Renal cortical epithelial cell (primary cell): ENCODE results near the gene ADGRE2. TPM values are rescaled to one million over a fixed set of nuclear protein-coding genes. Genes with fewer than 3 reads are reported as not detected.
"Not testable (repeated sequence)": the region's sequence is repeated elsewhere in the genome, so short reads cannot be mapped to it uniquely, and the experiment has no call there.

Experiments
- DNase-seq: peaks from one replicate; pipeline ENCODE4 v3.0.0-alpha.2; 2011; ENCODE audit warnings: low read depth
- total RNA-seq: library from RNA; depleted of rRNA; stranded (reverse); fragments of >200 nt; gene quantifications from 2 replicates; pipeline ENCODE4 v1.2.3, GENCODE V29; 2014

Gene ADGRE2
- total RNA-seq, 1 donor from 2014 or later: 0.15 TPM

- DNase-seq: no peak
Measured at GRCh38 chr19:14779151-14779550, 791 bp upstream of the ADGRE2 start.

- not testable (repeated sequence) for DNase-seq
Measured at GRCh38 chr19:14777645-14778044, 715 bp downstream of the ADGRE2 start.

GRCh38 chr19:14775869-14776586 lies 2.3 kb downstream of the ADGRE2 start:
- DNase-seq: no peak

- not testable (repeated sequence) for DNase-seq
Measured at GRCh38 chr19:14775326-14775725, 3.0 kb downstream of the ADGRE2 start.

- DNase-seq: no peak
Measured at GRCh38 chr19:14774373-14774772, 4.0 kb downstream of the ADGRE2 start.

GRCh38 chr19:14773722-14774121 lies 4.6 kb downstream of the ADGRE2 start:
- DNase-seq: not testable (repeated sequence)

- DNase-seq: no peak
Measured at GRCh38 chr19:14772995-14773394, 5.4 kb downstream of the ADGRE2 start.

GRCh38 chr19:14772467-14772866 lies 5.9 kb downstream of the ADGRE2 start:
- no peak for DNase-seq

- DNase-seq: no peak
Measured at GRCh38 chr19:14770944-14771839, 7.2 kb downstream of the ADGRE2 start.

- no peak for DNase-seq
Measured at GRCh38 chr19:14770136-14770535, 8.2 kb downstream of the ADGRE2 start.

GRCh38 chr19:14769201-14769600 lies 9.2 kb downstream of the ADGRE2 start:
- DNase-seq: no peak

GRCh38 chr19:14768001-14768400 lies 10.4 kb downstream of the ADGRE2 start:
- no peak for DNase-seq

- DNase-seq: no peak
Measured at GRCh38 chr19:14767466-14767971, 10.8 kb downstream of the ADGRE2 start.

GRCh38 chr19:14765841-14766240 lies 12.5 kb downstream of the ADGRE2 start:
- DNase-seq: not testable (repeated sequence)

GRCh38 chr19:14765403-14765802 lies 13.0 kb downstream of the ADGRE2 start:
- not testable (repeated sequence) for DNase-seq

- DNase-seq: no peak
Measured at GRCh38 chr19:14764401-14764800, 14.0 kb downstream of the ADGRE2 start.

- no peak for DNase-seq
Measured at GRCh38 chr19:14763497-14764145, 14.7 kb downstream of the ADGRE2 start.

GRCh38 chr19:14762111-14762510 lies 16.2 kb downstream of the ADGRE2 start:
- DNase-seq: no peak

- no peak for DNase-seq
Measured at GRCh38 chr19:14761607-14762006, 16.8 kb downstream of the ADGRE2 start.

- DNase-seq: no peak
Measured at GRCh38 chr19:14758816-14759215, 19.5 kb downstream of the ADGRE2 start.

GRCh38 chr19:14748601-14749000 lies 29.8 kb downstream of the ADGRE2 start:
- no peak for DNase-seq

GRCh38 chr19:14746886-14747285 lies 31.5 kb downstream of the ADGRE2 start:
- DNase-seq: no peak
